Liver (tissue), 9 donors: ENCODE results near the gene STRADA. TPM values are rescaled to one million over a fixed set of nuclear protein-coding genes. Genes with fewer than 3 reads are reported as not detected.
A peak's percentile ranks its signal among the peaks of the same experiment; 100 is the strongest.

Experiments used
- DNase-seq: peaks from one replicate; pipeline ENCODE4 v3.0.0-alpha.2; 2017; ENCODE audit warnings: low spot score
- H3K27ac ChIP-seq, 2 donors: one replicate each; pipeline ENCODE4 v1.7.0; 2013; ENCODE audit warnings: inconsistent platforms in 2 of 2, low read length in 2 of 2, control low read depth in 1 of 2, low read depth in 1 of 2, mild to moderate bottlenecking in 1 of 2
- H3K27me3 ChIP-seq, 4 donors: one replicate each; pipeline versions ENCODE4 v1.6.1 to v1.7.0; 2013; ENCODE audit warnings: low read length in 3 of 4, inconsistent platforms in 1 of 4, mild to moderate bottlenecking in 1 of 4, moderate library complexity in 1 of 4; ENCODE audit not compliant: control insufficient read depth in 4 of 4, insufficient read depth in 4 of 4
- H3K36me3 ChIP-seq, 4 donors: one replicate each; pipeline versions ENCODE4 v1.6.1 to v1.7.0; 2013; ENCODE audit warnings: low read length in 3 of 4, mild to moderate bottlenecking in 3 of 4, low read depth in 1 of 4, moderate library complexity in 1 of 4; ENCODE audit not compliant: control insufficient read depth in 4 of 4, insufficient read depth in 3 of 4
- H3K4me1 ChIP-seq, 4 donors: one replicate each; pipeline versions ENCODE4 v1.6.1 to v1.7.0; 2013; ENCODE audit warnings: low read length in 3 of 4, mild to moderate bottlenecking in 3 of 4, moderate library complexity in 1 of 4; ENCODE audit not compliant: control insufficient read depth in 4 of 4, insufficient read depth in 4 of 4
- H3K4me3 ChIP-seq, 3 donors: one replicate each; pipeline versions ENCODE4 v1.6.1 to v1.7.0; 2013; ENCODE audit warnings: low read length in 3 of 3, control low read depth in 1 of 3, low read depth in 1 of 3, mild to moderate bottlenecking in 1 of 3
- H3K9ac ChIP-seq, 2 donors: one replicate each; pipeline ENCODE4 v1.7.0; 2013; ENCODE audit warnings: low read length in 2 of 2, mild to moderate bottlenecking in 2 of 2, moderate library complexity in 2 of 2, control low read depth in 1 of 2, low read depth in 1 of 2
- H3K9me3 ChIP-seq, 4 donors: one replicate each; pipeline versions ENCODE4 v1.6.1 to v1.7.0; 2013; ENCODE audit warnings: low read length in 3 of 4; ENCODE audit not compliant: control insufficient read depth in 4 of 4
- ATF3 ChIP-seq: IDR thresholded peaks from 2 replicates; pipeline ENCODE4 v1.6.1; 2016; ENCODE audit warnings: antibody characterized with exemption
- CTCF ChIP-seq: fragments of 150-350 bp; IDR thresholded peaks from 2 replicates; pipeline ENCODE4 v1.5.1; 2017; ENCODE audit warnings: improper control_type of control experiment, low read depth, low read length; ENCODE audit not compliant: missing input control
- EGR1 ChIP-seq, 2 donors: IDR thresholded peaks; 2 replicates each; pipeline ENCODE4 v1.6.1; 2016 to 2018; ENCODE audit warnings: antibody characterized with exemption in 2 of 2, low read depth in 2 of 2
- FOXA1 ChIP-seq: IDR thresholded peaks from 2 replicates; pipeline ENCODE4 v1.6.1; 2016; ENCODE audit warnings: antibody characterized with exemption
- FOXA2 ChIP-seq: IDR thresholded peaks from 2 replicates; pipeline ENCODE4 v1.6.1; 2016; ENCODE audit warnings: antibody characterized with exemption
- GABPA ChIP-seq, 2 donors: IDR thresholded peaks in 1 of 2; conservative IDR thresholded peaks in 1 of 2; 2 replicates each; pipeline ENCODE4 v1.6.1; 2016; ENCODE audit warnings: antibody characterized with exemption in 2 of 2, mild to moderate bottlenecking in 1 of 2, moderate library complexity in 1 of 2
- HNF4A ChIP-seq, 2 donors: conservative IDR thresholded peaks; 2 replicates each; pipeline ENCODE4 v1.6.1; 2016; ENCODE audit warnings: antibody characterized with exemption in 2 of 2, mild to moderate bottlenecking in 2 of 2
- HNF4G ChIP-seq: IDR thresholded peaks from 2 replicates; pipeline ENCODE4 v1.6.1; 2016; ENCODE audit warnings: antibody characterized with exemption
- JUND ChIP-seq, 2 donors: IDR thresholded peaks; 2 replicates each; pipeline ENCODE4 v1.6.1; 2016; ENCODE audit warnings: antibody characterized with exemption in 2 of 2
- MAX ChIP-seq: IDR thresholded peaks from 2 replicates; pipeline ENCODE4 v1.6.1; 2016; ENCODE audit warnings: antibody characterized with exemption
- NR2F2 ChIP-seq: IDR thresholded peaks from 2 replicates; pipeline ENCODE4 v1.6.1; 2016; ENCODE audit warnings: antibody characterized with exemption
- RAD21 ChIP-seq, 2 donors: IDR thresholded peaks; 2 replicates each; pipeline ENCODE4 v1.6.1; 2016; ENCODE audit warnings: antibody characterized with exemption in 2 of 2, mild to moderate bottlenecking in 2 of 2
- REST ChIP-seq: IDR thresholded peaks from 2 replicates; pipeline ENCODE4 v1.6.1; 2016; ENCODE audit warnings: antibody characterized with exemption, mild to moderate bottlenecking
- RXRA ChIP-seq, 2 donors: IDR thresholded peaks; 2 replicates each; pipeline ENCODE4 v1.6.1; 2017 to 2018; ENCODE audit warnings: antibody characterized with exemption in 2 of 2, mild to moderate bottlenecking in 1 of 2
- SP1 ChIP-seq: IDR thresholded peaks from 2 replicates; pipeline ENCODE4 v1.6.1; 2018; ENCODE audit warnings: antibody characterized with exemption, mild to moderate bottlenecking
- TAF1 ChIP-seq: conservative IDR thresholded peaks from 2 replicates; pipeline ENCODE4 v1.6.1; 2016; ENCODE audit warnings: antibody characterized with exemption, mild to moderate bottlenecking
- YY1 ChIP-seq: IDR thresholded peaks from 2 replicates; pipeline ENCODE4 v1.6.1; 2016; ENCODE audit warnings: antibody characterized with exemption, mild to moderate bottlenecking
- WGBS: extraction: QIAGEN DNeasy Blood & Tissue Kit; methylation state at CpG from one replicate; pipeline ENCODE4 v1.1.7; 2013; 5-methylcytosine and 5-hydroxymethylcytosine counted together
- polyA plus RNA-seq, 2 donors: library from polyadenylated mRNA; stranded (reverse) in 1 of 2; unstranded in 1 of 2; fragments of 200-250 nt in 1 of 2; fragments of >200 nt in 1 of 2; fragmentation: Nextera tagmentation in 1 of 2; extraction: Ambion mirVana in 1 of 2; gene quantifications; one replicate each; pipeline versions ENCODE4 v1.2.1 to v1.2.3, GENCODE V29; 2013 to 2015
- total RNA-seq, 2 donors: library from RNA; depleted of rRNA; stranded (reverse); fragments of >200 nt; gene quantifications; one replicate each; pipeline ENCODE4 v1.2.3, GENCODE V29; 2014
- donor health status: healthy.
- donor health status: healthy.
- donor health status: healthy.
- donor health status: healthy.
- donor health status: healthy.

STRADA gene
- total and polyA plus RNA-seq, 4 donors, result 7.7 to 17.9 (median 8.2) TPM

GRCh38 chr17:63752707-63753106 is 11.1 kb upstream of the STRADA start:
- H3K36me3 ChIP-seq, result peaks cover 5 to 55% (median 30%) of the 10 kb centered on the region in 4 donors
- H3K9me3 ChIP-seq, result no peaks in the 10 kb centered on the region
- H3K9ac ChIP-seq, result no peak overlapping the region
- H3K4me1 ChIP-seq, result no peaks in the 10 kb centered on the region
- no peaks in the 10 kb centered on the region for H3K27me3 ChIP-seq
- 70% methylated on average over 1 of the region's 1 CpG for WGBS
- no peak overlapping the region for H3K27ac ChIP-seq
- no peak overlapping the region for H3K4me3 ChIP-seq
- no peak for DNase-seq
- TF ChIP-seq GABPA (IDR thresholded peaks at IDR 0.05 in 1 of 2, conservative IDR thresholded peaks at IDR 0.05 in 1 of 2) (no peak), CTCF (no peak), EGR1 (IDR thresholded peaks at IDR 0.05; ENCODE audit: low read depth in 2 of 2) (no peak), HNF4G (no peak), NR2F2 (no peak), ATF3 (no peak), TAF1 (no peak), YY1 (no peak), RXRA (IDR thresholded peaks at IDR 0.05) (no peak), HNF4A (conservative IDR thresholded peaks at IDR 0.05) (no peak), JUND (IDR thresholded peaks at IDR 0.05) (no peak), FOXA2 (no peak)

- H3K27ac ChIP-seq, result no peak overlapping the region
- no peak overlapping the region for H3K4me3 ChIP-seq
- no peak for TF ChIP-seq YY1
- no peak for TF ChIP-seq RXRA (IDR thresholded peaks at IDR 0.05)
- no peak for TF ChIP-seq REST
- TF ChIP-seq SP1, result no peak
- no peak for TF ChIP-seq HNF4A (conservative IDR thresholded peaks at IDR 0.05)
- no peak for TF ChIP-seq TAF1
- no peak for TF ChIP-seq RAD21 (IDR thresholded peaks at IDR 0.05)
- TF ChIP-seq EGR1 (IDR thresholded peaks at IDR 0.05; ENCODE audit: low read depth in 2 of 2), result no peak
- TF ChIP-seq JUND (IDR thresholded peaks at IDR 0.05), result no peak
- TF ChIP-seq FOXA1, result no peak
- no peak for TF ChIP-seq GABPA (IDR thresholded peaks at IDR 0.05 in 1 of 2, conservative IDR thresholded peaks at IDR 0.05 in 1 of 2)
- TF ChIP-seq NR2F2, result no peak
- no peak for TF ChIP-seq FOXA2
- TF ChIP-seq MAX, result no peak
- no peak for TF ChIP-seq HNF4G
- TF ChIP-seq CTCF, result no peak
- no peak for TF ChIP-seq ATF3
- WGBS, result 57% methylated on average over 8 of the region's 8 CpGs
- DNase-seq, result no peak
- no peaks in the 10 kb centered on the region for H3K27me3 ChIP-seq
- peaks cover 5 to 55% (median 31%) of the 10 kb centered on the region in 4 donors for H3K36me3 ChIP-seq
- H3K9ac ChIP-seq, result peak overlapping the region in 1 of 2 donors; percentile 12
- H3K4me1 ChIP-seq, result no peaks in the 10 kb centered on the region
- H3K9me3 ChIP-seq, result no peaks in the 10 kb centered on the region
These were observed 10.2 kb upstream of the STRADA start for GRCh38 chr17:63751806-63752205.
